Muscle of leg (tissue), 11 donors: Measurements from ENCODE around the gene HOXA2. TPM values are rescaled to one million over a fixed set of nuclear protein-coding genes. Genes with fewer than 3 reads are reported as not detected.

Experiments
- DNase-seq: peaks from one replicate; pipeline ENCODE4 v3.0.0; 2013
- H3K27ac ChIP-seq: one replicate; pipeline ENCODE4 v1.5.1; 2013; ENCODE audit warnings: mild to moderate bottlenecking, low read length, control low read depth
- H3K27me3 ChIP-seq: one replicate; pipeline ENCODE4 v1.6.1; 2013; ENCODE audit warnings: low read length; ENCODE audit not compliant: control insufficient read depth, insufficient read depth
- H3K36me3 ChIP-seq: one replicate; pipeline ENCODE4 v1.6.1; 2013; ENCODE audit warnings: low read length; ENCODE audit not compliant: control insufficient read depth, insufficient read depth
- H3K4me1 ChIP-seq: one replicate; pipeline ENCODE4 v1.6.1; 2013; ENCODE audit warnings: low read length; ENCODE audit not compliant: control insufficient read depth, insufficient read depth
- H3K4me3 ChIP-seq: one replicate; pipeline ENCODE4 v1.5.1; 2013; ENCODE audit warnings: low read length, control low read depth
- H3K9me3 ChIP-seq: replicated peaks from 2 replicates; pipeline ENCODE4 v1.6.1; 2013; ENCODE audit warnings: low read depth, low read length; ENCODE audit not compliant: control insufficient read depth
- WGBS: methylation state at CpG from one replicate; pipeline ENCODE4 v1.1.5; 2013; ENCODE audit warnings: missing lambda C conversion rate; ENCODE audit not compliant: insufficient coverage; 5-methylcytosine and 5-hydroxymethylcytosine counted together
- polyA plus RNA-seq, 8 donors: library from polyadenylated mRNA; unstranded; fragments of 120-200 nt; gene quantifications; one replicate each; pipeline versions ENCODE4 v1.2.1 to v1.2.3, GENCODE V29; 2013; ENCODE audit warnings: inconsistent platforms in 1 of 8, low replicate concordance in 1 of 8; ENCODE audit not compliant: insufficient read length in 8 of 8, insufficient read depth in 1 of 8
- total RNA-seq: library from RNA; stranded (reverse); fragments of 120-200 nt; gene quantifications from one replicate; pipeline ENCODE4 v1.2.4, GENCODE V29; 2013

HOXA2 gene
- total and polyA plus RNA-seq, 9 donors = 0.70 to 3.1 (median 1.3) TPM

DNA sequence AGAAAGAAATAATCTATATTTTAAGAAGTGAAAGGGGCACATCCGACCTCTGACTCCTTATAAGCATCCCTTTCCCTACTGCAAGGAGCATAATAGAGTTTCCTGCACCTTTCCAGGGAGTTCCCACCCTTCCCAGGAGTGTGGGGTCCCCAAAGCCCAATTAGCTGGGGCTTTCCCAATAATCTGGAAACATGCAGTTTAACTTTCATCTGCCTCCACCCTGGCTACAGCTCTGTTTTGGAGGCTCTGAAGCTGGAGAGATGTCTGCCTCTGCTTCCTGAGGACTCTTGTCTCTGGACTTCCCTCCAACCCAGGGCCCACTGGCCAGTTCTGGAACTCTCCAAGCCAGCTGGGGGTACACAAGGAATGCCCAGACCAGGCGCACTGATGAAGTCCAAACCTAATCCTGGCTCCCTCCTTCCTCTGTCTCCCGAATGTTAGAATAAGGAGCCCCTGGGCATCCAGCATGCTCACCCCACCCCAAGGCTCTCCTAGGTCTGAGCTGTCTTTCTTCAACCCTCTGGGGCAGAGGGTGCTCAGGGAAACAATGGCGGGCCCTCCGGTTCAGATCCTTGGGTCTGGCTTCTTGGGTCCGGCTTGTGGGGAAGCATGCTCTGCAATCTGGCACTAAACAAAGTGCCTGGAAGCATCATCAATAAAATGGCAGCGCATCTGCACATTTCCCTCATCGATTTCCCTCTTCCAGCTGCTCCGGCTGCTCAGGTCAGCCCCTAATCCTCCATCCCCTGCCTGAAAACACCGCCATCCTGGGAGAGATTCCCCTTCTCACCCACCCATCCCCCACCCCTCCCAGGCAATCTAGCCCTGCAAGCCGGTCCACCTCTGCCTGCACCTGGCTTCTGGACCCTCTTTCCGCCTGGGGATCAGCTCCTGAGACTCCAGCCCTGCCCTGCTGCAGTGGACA lies 14.7 kb upstream of the HOXA2 start:
- peaks cover 57% of the 10 kb centered on the region for H3K4me1 ChIP-seq
- H3K4me3 ChIP-seq = no peak overlapping the region
- peaks cover 11% of the 10 kb centered on the region for H3K27me3 ChIP-seq
- 64% methylated on average over 11 of the region's 12 CpGs for WGBS
- H3K36me3 ChIP-seq = peaks cover 26% of the 10 kb centered on the region
- DNase-seq = no peak
- H3K27ac ChIP-seq = peak overlapping the region; percentile 63
- no peaks in the 10 kb centered on the region for H3K9me3 ChIP-seq

- 83% methylated on average over 11 of the region's 20 CpGs for WGBS
- H3K27ac ChIP-seq = peak overlapping the region; percentile 16
- peaks cover 12% of the 10 kb centered on the region for H3K27me3 ChIP-seq
- no peak for DNase-seq
- H3K36me3 ChIP-seq = peaks cover 22% of the 10 kb centered on the region
- H3K4me3 ChIP-seq = no peak overlapping the region
- H3K9me3 ChIP-seq = no peaks in the 10 kb centered on the region
- peaks cover 60% of the 10 kb centered on the region for H3K4me1 ChIP-seq
These were observed 13.8 kb upstream of the HOXA2 start for GRCh38 chr7:27116031-27116961.

GRCh38 chr7:27115221-27116026 lies 12.9 kb upstream of the HOXA2 start:
- Histone ChIP-seq H3K9me3 (no peaks in the 10 kb centered on the region), H3K27me3 (peaks cover 16% of the 10 kb centered on the region), H3K36me3 (peaks cover 22% of the 10 kb centered on the region), H3K27ac (peak overlapping the region; percentile 8), H3K4me1 (peaks cover 62% of the 10 kb centered on the region), H3K4me3 (peak overlapping the region; percentile 13)
- 72% methylated on average over 38 of the region's 45 CpGs for WGBS
- DNase-seq = no peak

DNA sequence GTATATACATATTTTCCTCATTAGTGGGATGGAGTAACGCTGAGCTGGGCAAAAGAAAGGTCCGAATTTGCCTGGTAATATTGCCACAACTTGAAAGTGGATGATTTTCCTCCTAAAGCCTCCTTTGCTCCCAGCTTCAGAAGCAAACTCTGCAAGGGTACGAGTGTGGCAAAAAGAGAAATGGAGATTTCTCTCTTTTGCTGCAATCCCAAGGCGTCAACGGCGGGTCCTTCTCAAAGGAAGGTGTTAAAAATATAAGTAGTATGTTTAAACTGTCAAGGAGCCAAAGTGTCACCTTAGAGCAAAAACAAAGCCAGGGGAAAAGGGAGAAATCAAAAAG lies 12.4 kb upstream of the HOXA2 start:
- no peak for DNase-seq
- 67% methylated on average over 3 of the region's 6 CpGs for WGBS
- Histone ChIP-seq H3K27me3 (peaks cover 18% of the 10 kb centered on the region), H3K27ac (no peak overlapping the region), H3K9me3 (no peaks in the 10 kb centered on the region), H3K36me3 (peaks cover 23% of the 10 kb centered on the region), H3K4me1 (peaks cover 61% of the 10 kb centered on the region), H3K4me3 (no peak overlapping the region)

GRCh38 chr7:27113991-27114769 lies 11.7 kb upstream of the HOXA2 start:
- Histone ChIP-seq H3K4me3 (peak overlapping the region; percentile 42), H3K27me3 (peaks cover 20% of the 10 kb centered on the region), H3K9me3 (no peaks in the 10 kb centered on the region), H3K4me1 (peaks cover 59% of the 10 kb centered on the region), H3K27ac (peak overlapping the region; percentile 90), H3K36me3 (peaks cover 20% of the 10 kb centered on the region)
- peak; percentile 64 for DNase-seq
- 0% methylated on average over 1 of the region's 26 CpGs for WGBS

DNA sequence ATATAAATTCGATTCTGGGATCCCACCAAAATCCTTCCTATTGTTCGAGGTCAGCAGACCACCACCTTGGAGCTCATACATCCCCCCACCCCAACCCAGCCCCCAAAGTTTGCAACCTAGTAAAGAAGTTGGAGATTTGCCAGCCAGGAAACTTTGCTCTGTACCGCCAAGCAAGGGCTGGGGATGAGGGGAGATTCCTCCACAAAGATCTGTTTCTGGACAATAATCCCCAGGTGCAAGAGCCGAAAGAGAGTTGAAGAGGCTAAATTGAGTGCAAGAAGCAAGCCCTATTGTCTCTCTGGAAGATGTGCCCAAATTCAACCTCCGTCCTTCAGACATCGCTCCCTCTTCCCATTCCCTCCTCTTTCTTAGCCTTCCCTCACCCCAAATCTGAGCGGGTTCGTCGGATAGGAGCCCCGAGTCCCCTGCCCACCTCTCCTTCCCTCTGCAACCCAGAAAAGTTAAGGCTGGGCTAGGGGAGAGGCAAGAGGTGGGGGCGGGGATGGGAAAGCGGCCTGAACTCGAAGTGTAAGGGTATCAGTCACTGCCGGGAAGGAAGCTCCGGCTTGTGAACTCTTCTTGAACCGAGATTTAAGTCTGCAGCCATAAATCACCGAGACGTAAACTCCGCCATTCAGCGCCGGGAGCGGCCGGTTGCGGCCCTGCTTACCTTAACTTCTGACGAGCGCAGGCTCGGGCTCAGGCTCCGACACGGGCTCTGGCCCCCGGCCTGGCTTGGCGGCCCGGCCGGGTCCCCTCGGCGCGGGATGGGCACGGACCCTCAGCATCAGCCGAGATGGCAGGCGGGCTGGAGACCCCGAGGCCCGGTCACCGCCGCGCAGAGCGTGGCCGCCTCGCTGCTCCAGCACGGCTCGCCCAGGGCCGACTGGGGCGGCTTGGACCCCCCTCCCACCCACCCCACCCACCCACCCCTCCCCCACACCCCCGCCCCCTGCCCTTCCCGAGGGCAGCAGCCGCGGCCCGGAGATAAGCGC lies 10.8 kb upstream of the HOXA2 start:
- H3K4me3 ChIP-seq = peak overlapping the region; percentile 42
- peaks cover 58% of the 10 kb centered on the region for H3K4me1 ChIP-seq
- H3K27me3 ChIP-seq = peaks cover 23% of the 10 kb centered on the region
- WGBS = 22% methylated on average over 21 of the region's 57 CpGs
- no peaks in the 10 kb centered on the region for H3K9me3 ChIP-seq
- peak; percentile 90 for DNase-seq
- peaks cover 21% of the 10 kb centered on the region for H3K36me3 ChIP-seq
- peak overlapping the region; percentile 94 for H3K27ac ChIP-seq

- peaks cover 54% of the 10 kb centered on the region for H3K4me1 ChIP-seq
- H3K36me3 ChIP-seq = peaks cover 23% of the 10 kb centered on the region
- no peak overlapping the region for H3K4me3 ChIP-seq
- peak overlapping the region; percentile 94 for H3K27ac ChIP-seq
- whole genome bisulfite sequencing = no CpG with 5 or more reads among the region's 4 CpGs
- peaks cover 29% of the 10 kb centered on the region for H3K27me3 ChIP-seq
- no peaks in the 10 kb centered on the region for H3K9me3 ChIP-seq
- no peak for DNase-seq
These were observed 9.9 kb upstream of the HOXA2 start for GRCh38 chr7:27112361-27112760.

DNA sequence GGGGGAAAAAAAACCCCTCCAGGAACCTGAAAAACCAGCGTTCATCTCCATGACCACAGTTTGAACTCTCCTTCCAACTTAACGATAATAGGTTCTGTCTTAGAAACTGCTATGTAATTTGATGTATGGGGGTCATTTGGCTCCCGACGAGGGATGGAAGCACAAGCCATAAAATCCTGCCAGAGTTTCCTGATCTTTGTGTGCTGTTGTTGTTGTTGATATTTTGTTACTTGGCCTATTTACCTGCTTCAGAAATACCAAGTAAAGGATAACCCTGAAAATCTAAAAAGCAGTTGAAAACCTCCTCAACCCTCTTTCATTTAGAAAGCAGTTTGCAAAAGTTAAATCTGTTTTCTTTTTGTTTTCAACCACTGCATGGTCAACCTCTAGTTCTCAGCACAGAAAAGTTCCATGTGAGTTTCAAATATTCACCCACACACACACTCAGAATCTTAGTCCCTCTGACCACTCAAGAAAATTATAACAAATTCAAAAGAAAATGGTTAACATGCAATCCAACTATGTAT lies 9.3 kb upstream of the HOXA2 start:
- WGBS = no CpG with 5 or more reads among the region's 4 CpGs
- H3K27ac ChIP-seq = peak overlapping the region; percentile 94
- H3K4me3 ChIP-seq = no peak overlapping the region
- peaks cover 29% of the 10 kb centered on the region for H3K27me3 ChIP-seq
- no peak for DNase-seq
- H3K9me3 ChIP-seq = no peaks in the 10 kb centered on the region
- peaks cover 18% of the 10 kb centered on the region for H3K36me3 ChIP-seq
- H3K4me1 ChIP-seq = peaks cover 48% of the 10 kb centered on the region
